Endothelial cell of umbilical vein (primary cell): ENCODE data around the gene GAN. TPM values are rescaled to one million over a fixed set of nuclear protein-coding genes. Genes with fewer than 3 reads are reported as not detected.
"Not testable (repeated sequence)": the region's sequence is repeated elsewhere in the genome, so short reads cannot be mapped to it uniquely, and the experiment has no call there.

ENCODE experiments used
- BruUV-seq: library from RNA; stranded (reverse); fragments of 400-500 nt; replicated peaks from 2 replicates; lab custom pipeline; 2021; lab: Mats Ljungman, UMichigan
- CTCF ChIA-PET: fragments of 300-600, 350-600 bp; sonication (Branson Sonifier 250); formaldehyde crosslinking; loops from one replicate; lab custom pipeline; 2021; ENCODE audit warnings: antibody characterized with exemption, inconsistent platforms; lab: Charles Lee
- POLR2A ChIA-PET: fragments of 300-600, 350-600 bp; sonication (Branson Sonifier 250); formaldehyde crosslinking; loops from one replicate; lab custom pipeline; 2021; ENCODE audit warnings: antibody characterized with exemption, inconsistent platforms; lab: Charles Lee
- DNase-seq: peaks from one replicate; pipeline ENCODE4 v3.0.0-alpha.2; 2011; ENCODE audit warnings: low read depth, low spot score
- FAIRE-seq: peaks from 2 replicates; lab custom pipeline; 2011; peaks lifted over from hg19 to GRCh38; lab: Jason Lieb, UNC
- H2AFZ ChIP-seq: 2 replicates; pipeline ENCODE4 v1.6.0; 2012; ENCODE audit warnings: low read depth, low read length, control low read depth, inconsistent platforms
- H3K27ac ChIP-seq: 2 replicates; pipeline ENCODE4 v1.5.1; 2011; ENCODE audit warnings: low read depth, mild to moderate bottlenecking, control low read depth, low read length, moderate library complexity; ENCODE audit not compliant: insufficient read depth
- H3K27me3 ChIP-seq, 2 experiments: 2 replicates each; pipeline versions ENCODE4 v1.6.0 to v1.6.1; 2011; ENCODE audit warnings: low read length in 2 of 2, mixed read lengths in 1 of 2; ENCODE audit not compliant: control insufficient read depth in 2 of 2, insufficient read depth in 2 of 2
- H3K36me3 ChIP-seq, 2 experiments: 2 replicates in 1 of 2; 3 replicates in 1 of 2; pipeline ENCODE4 v1.5.1; 2011; ENCODE audit warnings: low read length in 2 of 2, mild to moderate bottlenecking in 1 of 2, moderate library complexity in 1 of 2; ENCODE audit not compliant: control insufficient read depth in 2 of 2, insufficient read depth in 2 of 2; ENCODE audit errors: extremely low read depth in 1 of 2
- H3K4me1 ChIP-seq: 3 replicates; pipeline ENCODE4 v1.5.1; 2011; ENCODE audit warnings: mild to moderate bottlenecking, low read length; ENCODE audit not compliant: control insufficient read depth, insufficient read depth; ENCODE audit errors: extremely low read depth
- H3K4me2 ChIP-seq: 2 replicates; pipeline ENCODE4 v1.6.1; 2011; ENCODE audit warnings: low read length, control low read depth, mixed read lengths; ENCODE audit not compliant: insufficient read depth
- H3K4me3 ChIP-seq, 3 experiments: fragments of 200-600 bp in 1 of 3; sonication (generic), shearing (Covaris generic) in 1 of 3; replicated peaks in 1 of 3; 2 replicates each; pipeline ENCODE4 v1.5.1; 2011 to 2016; ENCODE audit warnings: control low read depth in 3 of 3, low read length in 3 of 3, mild to moderate bottlenecking in 2 of 3, inconsistent platforms in 1 of 3, low read depth in 1 of 3, moderate library complexity in 1 of 3; ENCODE audit not compliant: insufficient read depth in 1 of 3
- H3K79me2 ChIP-seq: 2 replicates; pipeline ENCODE4 v1.6.0; 2012; ENCODE audit warnings: low read length, inconsistent platforms; ENCODE audit not compliant: control insufficient read depth, insufficient read depth
- H3K9ac ChIP-seq: replicated peaks from 2 replicates; pipeline ENCODE3; 2011; ENCODE audit warnings: low read length, control low read depth; ENCODE audit not compliant: insufficient read depth; ENCODE audit errors: extremely low read depth
- H3K9me1 ChIP-seq: replicated peaks from 3 replicates; pipeline ENCODE4 v1.6.0; 2011; ENCODE audit warnings: mild to moderate bottlenecking, low read length; ENCODE audit not compliant: control insufficient read depth, insufficient read depth; ENCODE audit errors: extremely low read depth
- H3K9me3 ChIP-seq: replicated peaks from 2 replicates; pipeline ENCODE4 v1.5.1; 2012; ENCODE audit warnings: low read length, inconsistent platforms; ENCODE audit not compliant: control insufficient read depth, insufficient read depth
- H4K20me1 ChIP-seq: replicated peaks from 2 replicates; pipeline ENCODE3; 2011; ENCODE audit warnings: mild to moderate bottlenecking, low read length; ENCODE audit not compliant: control insufficient read depth, insufficient read depth; ENCODE audit errors: extremely low read depth
- CTCF ChIP-seq, 2 donors: IDR thresholded peaks; 1 replicate in 1 of 2; 2 replicates in 1 of 2; pipeline ENCODE4 v1.5.1; 2011; ENCODE audit warnings: low read length in 2 of 2, mild to moderate bottlenecking in 2 of 2, moderate library complexity in 2 of 2, control low read depth in 1 of 2, inconsistent platforms in 1 of 2, low read depth in 1 of 2; ENCODE audit not compliant: insufficient read depth in 1 of 2; ENCODE audit errors: extremely low read depth in 1 of 2
- EZH2 ChIP-seq: IDR thresholded peaks from 2 replicates; pipeline ENCODE4 v1.6.1; 2012; ENCODE audit warnings: borderline replicate concordance, low read depth, mild to moderate bottlenecking, moderate library complexity, low read length, inconsistent platforms; ENCODE audit not compliant: severe bottlenecking
- FOS ChIP-seq: IDR thresholded peaks from 2 replicates; pipeline ENCODE4 v1.6.1; 2011; ENCODE audit warnings: mild to moderate bottlenecking, low read length, moderate library complexity, borderline replicate concordance; ENCODE audit not compliant: insufficient read depth
- GATA2 ChIP-seq: IDR thresholded peaks from 2 replicates; pipeline ENCODE4 v1.7.0; 2011; ENCODE audit warnings: low read depth, mild to moderate bottlenecking, moderate library complexity, mixed read lengths, low read length; ENCODE audit not compliant: insufficient read length, insufficient read depth
- JUN ChIP-seq: IDR thresholded peaks from 2 replicates; pipeline ENCODE4 v1.6.1; 2011; ENCODE audit warnings: borderline replicate concordance, low read depth; ENCODE audit not compliant: insufficient read length, insufficient read depth
- MAX ChIP-seq: IDR thresholded peaks from 2 replicates; pipeline ENCODE4 v1.6.1; 2011; ENCODE audit not compliant: insufficient read depth, insufficient read length
- MYC ChIP-seq: IDR thresholded peaks from one replicate; pipeline ENCODE4 v1.6.1; 2011; ENCODE audit warnings: mild to moderate bottlenecking, low read depth, low read length
- POLR2A ChIP-seq: IDR thresholded peaks from 2 replicates; pipeline ENCODE4 v1.6.1; 2012; ENCODE audit warnings: low read depth, mild to moderate bottlenecking, control low read depth, low read length
- POLR2AphosphoS5 ChIP-seq: IDR thresholded peaks from 2 replicates; pipeline ENCODE4 v1.6.1; 2012; ENCODE audit warnings: low read depth, mild to moderate bottlenecking, control low read depth, low read length, moderate library complexity; ENCODE audit not compliant: insufficient read depth
- dilution Hi-C: fragments of 300-500 bp; cut with MboI; formaldehyde crosslinking; loops from one replicate; pipeline ENCODE4 v1.15.0; 2019; ENCODE audit warnings: low sequenced_read_pairs; ENCODE audit not compliant: extremely low pct_ligation_motif_present
- intact Hi-C: fragments of 100-400 bp; cut with micrococcal nuclease; formaldehyde crosslinking; loops from one replicate; pipeline ENCODE4 v1.10.0; 2022
- polyA plus RNA-seq, 4 experiments: library from polyadenylated mRNA; depleted of rRNA in 3 of 4; stranded (reverse) in 3 of 4; unstranded in 1 of 4; fragments of >200 nt; gene quantifications; 2 replicates each; pipeline versions ENCODE4 v1.2.1 to v1.2.3, GENCODE V29; 2011 to 2012; ENCODE audit warnings: missing spikeins in 1 of 4
- total RNA-seq: library from RNA; stranded (reverse); gene quantifications from 2 replicates; pipeline ENCODE4 v1.2.3, GENCODE V29; 2021

The GAN gene
- total and polyA plus RNA-seq, 2 donors (not counting 3 experiments of a cell fraction or from before 2014, with no cell fraction given), result 1.8 to 11.1 TPM

- no peaks in the 10 kb centered on the region for H3K9me1 ChIP-seq
- H3K36me3 ChIP-seq, result no peaks in the 10 kb centered on the region
- H3K79me2 ChIP-seq, result no peaks in the 10 kb centered on the region
- TF ChIP-seq FOS (no peak), MYC (no peak), EZH2 (no peak), GATA2 (no peak), JUN (no peak), POLR2A (no peak), MAX (no peak), POLR2AphosphoS5 (no peak), CTCF (IDR thresholded peaks at IDR 0.05; ENCODE audit: extremely low read depth in 1 of 2, insufficient read depth in 1 of 2, low read depth in 1 of 2, low read length in 2 of 2) (no peak)
- ChIA-PET CTCF (no interaction called here), POLR2A (no interaction called here)
- BruUV-seq, result no TSS peak
- no peak overlapping the region for H3K4me2 ChIP-seq
- no peaks in the 10 kb centered on the region for H4K20me1 ChIP-seq
- DNase-seq (no peak), FAIRE-seq (no peak)
- no peaks in the 10 kb centered on the region for H3K4me1 ChIP-seq
- H3K4me3 ChIP-seq, result no peak overlapping the region
- H3K27ac ChIP-seq, result no peak overlapping the region
- H3K27me3 ChIP-seq, result no peaks in the 10 kb centered on the region
- intact Hi-C loops (no loop called here), dilution Hi-C loops (no loop called here)
- no peaks in the 10 kb centered on the region for H3K9me3 ChIP-seq
- H2AFZ ChIP-seq, result no peak overlapping the region
- no peak overlapping the region for H3K9ac ChIP-seq
Measured at GRCh38 chr16:81421536-81421935, 106.8 kb downstream of the GAN start.

- CTCF ChIA-PET, H3K36me3 ChIP-seq, H3K4me1 ChIP-seq, H3K79me2 ChIP-seq, H3K9ac ChIP-seq, H3K4me3 ChIP-seq, H3K4me2 ChIP-seq, intact Hi-C loops, H3K9me3 ChIP-seq, DNase-seq, POLR2A ChIA-PET, dilution Hi-C loops, FAIRE-seq, H4K20me1 ChIP-seq, H3K27ac ChIP-seq, BruUV-seq, H3K27me3 ChIP-seq, H3K9me1 ChIP-seq, H2AFZ ChIP-seq: not testable (repeated sequence)
Measured at GRCh38 chr16:81422153-81422552, 107.4 kb downstream of the GAN start.
